Eye (tissue), 1 donor: ENCODE measurements around the gene KANSL3.
"Not testable (repeated sequence)": the region's sequence is repeated elsewhere in the genome, so short reads cannot be mapped to it uniquely, and the experiment has no call there.

Experiments
- DNase-seq: peaks from one replicate; pipeline ENCODE4 v3.0.0-alpha.2; 2015

The KANSL3 gene

DNA sequence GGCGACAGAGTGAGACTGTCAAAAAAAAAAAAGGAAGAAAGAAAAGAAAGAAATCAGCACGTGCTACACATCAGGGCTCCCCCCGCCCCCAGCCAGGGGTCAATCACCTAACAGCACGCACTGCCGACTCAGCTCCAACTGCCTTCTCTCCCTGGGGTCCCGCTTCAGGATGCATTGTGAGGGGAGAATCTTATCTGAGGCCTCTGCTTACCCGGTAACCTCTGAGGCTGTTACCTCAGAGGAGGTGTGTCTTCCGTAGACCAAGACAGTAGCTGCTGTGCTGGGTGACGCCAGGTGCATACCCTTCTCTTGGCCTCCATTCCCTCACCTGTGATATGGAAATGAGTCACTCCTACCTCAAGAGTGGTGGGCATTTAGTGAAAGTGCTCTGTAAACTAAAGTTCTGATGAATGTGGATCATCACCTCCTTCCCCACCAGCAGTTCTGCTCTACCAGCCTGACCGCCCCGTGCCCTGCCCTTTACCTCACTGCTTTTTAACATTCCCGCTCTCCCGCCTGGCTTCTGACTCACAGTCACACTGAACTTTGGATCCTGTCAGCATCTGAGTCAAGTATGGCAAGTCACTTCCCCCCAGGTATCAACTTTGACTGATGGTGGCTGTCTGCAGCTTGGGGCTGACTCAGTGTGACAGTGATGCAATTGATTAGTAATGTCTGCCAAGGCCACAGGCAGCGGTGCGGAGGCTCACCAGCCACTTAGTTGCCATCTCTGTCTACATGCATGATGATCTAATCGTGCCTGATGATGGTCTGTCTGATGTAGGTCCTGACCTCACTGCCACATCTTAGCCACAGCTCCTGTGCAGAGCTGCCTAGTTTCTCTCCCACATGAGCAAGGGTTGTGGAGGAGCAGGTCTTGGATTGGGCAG is 81.4 kb downstream of the KANSL3 start:
- DNase-seq: no peak

DNA sequence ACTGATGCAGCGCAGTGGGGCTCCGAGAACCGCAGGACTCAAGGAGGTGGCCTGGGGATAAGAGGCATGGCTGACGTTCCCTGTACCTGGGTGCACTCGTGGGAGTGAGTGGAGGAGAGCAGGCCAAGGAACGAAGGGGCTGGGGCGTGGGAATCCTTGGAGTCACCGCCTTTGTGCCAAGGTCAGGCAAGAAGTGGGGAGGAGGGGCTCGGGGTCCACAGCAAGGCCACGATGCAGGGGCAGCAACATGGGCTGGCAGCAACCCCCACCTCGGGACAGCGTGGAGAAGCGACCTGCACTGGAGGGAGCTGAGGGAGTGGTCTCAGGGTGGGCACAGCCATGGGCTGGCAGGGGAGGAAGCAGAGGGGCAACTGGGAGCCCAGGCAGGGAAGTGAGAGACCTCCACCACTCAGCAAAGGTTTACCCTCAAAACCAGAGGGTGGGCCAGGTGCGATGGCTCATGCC is 82.9 kb downstream of the KANSL3 start:
- no peak for DNase-seq

DNA sequence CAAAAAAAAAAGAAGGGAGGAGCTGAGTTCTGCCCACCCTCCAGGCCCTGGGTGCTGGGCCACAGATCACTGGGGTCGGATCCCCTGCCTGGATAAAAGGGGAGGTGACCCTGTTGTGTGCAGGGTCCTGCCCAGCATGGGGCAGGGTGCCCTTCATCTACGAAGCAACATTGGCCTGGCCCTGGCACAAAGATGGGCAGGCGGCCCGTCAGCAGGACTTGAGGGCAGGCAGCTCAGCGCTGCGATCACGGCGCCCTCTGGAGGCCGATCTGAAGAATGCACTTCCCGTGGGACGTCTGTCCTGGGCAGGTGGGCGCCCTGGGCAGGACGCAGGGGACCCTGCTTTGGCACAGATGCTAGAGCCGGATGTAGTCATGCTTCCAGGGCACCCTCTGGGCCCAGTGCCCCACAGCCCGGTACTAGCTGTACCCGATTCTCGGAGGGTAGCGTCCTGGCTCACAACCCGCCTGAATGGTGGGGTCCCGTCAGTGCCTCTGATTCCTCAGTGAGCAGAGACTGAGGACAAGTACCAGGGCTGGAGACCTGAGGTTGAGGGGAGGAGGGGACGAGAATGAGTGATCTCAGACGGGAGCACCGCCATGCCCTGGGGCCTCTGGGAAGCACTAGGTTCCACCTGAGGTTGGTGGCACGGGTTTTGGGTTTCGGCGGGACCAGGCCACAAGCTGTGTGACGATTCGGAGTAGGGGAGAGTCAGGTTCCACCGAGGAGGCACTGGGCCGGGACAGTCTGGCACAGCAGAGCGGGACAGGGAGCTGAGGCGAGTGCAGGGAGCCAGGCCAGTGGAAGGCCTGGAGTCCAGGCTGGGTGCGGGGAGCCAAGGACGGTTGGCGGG is 83.6 kb downstream of the KANSL3 start:
- peak; percentile 76 for DNase-seq

DNA sequence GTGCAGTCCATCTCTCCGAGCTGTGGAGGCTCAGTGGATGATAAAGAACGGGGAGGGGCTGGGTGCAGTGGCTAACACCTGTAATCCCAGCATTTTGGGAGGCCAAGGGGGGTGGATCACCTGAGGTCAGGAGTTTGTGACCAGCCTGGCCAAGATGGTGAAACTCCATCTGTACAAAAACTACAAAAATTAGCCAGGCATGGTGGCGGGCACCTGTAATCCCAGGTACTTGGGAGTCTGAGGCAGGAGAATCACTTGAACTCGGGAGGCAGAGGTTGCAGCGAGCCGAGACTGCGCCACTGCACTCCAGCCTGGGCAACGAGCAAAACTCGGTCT is 84.2 kb downstream of the KANSL3 start:
- not testable (repeated sequence) for DNase-seq

DNA sequence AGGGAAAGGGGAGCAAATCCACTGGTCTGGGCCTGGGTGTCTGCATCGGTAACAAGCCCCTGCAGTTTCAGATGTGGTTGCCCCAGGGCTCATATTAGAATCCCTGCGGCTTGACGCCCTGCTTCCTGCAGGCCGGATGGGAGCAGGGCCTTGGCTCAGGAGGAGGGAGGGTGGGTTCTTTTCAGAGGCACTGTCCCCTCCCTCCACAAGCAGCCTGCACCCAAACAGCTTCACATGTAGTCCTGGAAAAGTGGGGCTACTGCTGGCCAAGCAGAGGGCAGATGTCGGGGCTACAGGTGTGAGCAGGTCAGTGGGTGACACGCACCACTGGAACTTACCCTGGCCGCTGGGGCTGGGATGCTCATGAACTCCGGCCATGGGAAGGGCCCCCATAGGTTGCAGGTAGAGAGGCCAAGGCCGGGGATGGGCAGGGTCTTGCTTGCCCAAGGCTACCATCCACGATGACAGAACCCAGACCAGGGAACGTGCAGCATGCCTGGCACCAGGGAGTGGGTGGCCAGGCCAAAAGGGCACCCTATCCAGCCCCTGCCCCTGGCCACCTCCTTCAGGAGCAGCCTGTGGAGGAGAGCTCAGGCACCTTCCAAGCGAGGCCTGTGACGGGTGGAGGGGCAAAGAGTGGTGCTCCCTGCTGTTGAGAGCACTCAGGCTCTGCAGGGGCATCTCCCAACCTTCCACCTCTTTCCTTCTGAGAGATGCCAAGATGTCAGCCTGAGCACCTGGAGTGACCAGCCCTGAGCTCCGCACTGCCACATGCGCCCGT is 84.7 kb downstream of the KANSL3 start:
- DNase-seq: no peak

DNA sequence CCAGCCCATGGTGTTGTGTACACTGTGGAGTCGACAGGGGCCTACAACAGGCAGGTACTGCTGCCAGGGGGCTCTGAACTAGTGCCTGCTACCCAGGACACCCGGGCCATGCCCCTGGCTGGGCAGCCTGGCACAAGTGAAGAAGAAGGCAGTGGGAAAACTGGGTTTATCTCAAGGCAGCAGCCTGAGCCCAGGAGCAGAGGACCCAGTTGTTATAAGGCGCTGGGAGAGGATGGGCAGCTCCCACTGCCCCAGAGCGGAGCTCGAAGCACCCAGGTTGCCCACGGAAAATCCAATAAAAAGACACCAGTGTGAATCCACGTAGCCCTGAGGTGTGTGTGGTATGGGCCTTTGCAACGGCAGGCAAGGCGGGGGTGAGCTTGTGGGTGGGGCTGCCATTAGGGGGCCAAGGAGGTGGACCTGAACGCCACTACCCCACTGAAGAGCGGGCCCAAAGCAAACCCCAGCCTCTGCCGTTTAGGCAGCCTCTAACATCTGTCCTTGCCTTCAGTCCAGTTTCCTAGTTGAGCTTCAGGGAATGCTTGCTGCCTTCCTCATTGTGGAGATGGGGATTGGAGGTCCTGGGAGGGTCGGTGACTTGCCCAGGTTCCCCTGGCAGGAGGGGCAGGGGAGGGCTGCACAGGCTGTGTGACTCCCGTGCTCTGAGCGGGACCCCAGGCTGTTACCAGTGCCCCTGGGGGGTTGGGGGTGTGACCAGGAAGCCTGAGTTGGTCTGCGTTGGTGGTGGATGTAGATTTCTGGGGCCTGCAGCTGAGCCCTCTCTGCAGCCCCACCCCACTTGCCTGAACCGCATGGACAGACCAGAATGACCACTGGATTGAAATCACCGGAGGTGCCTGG is 85.6 kb downstream of the KANSL3 start:
- no peak for DNase-seq

DNA sequence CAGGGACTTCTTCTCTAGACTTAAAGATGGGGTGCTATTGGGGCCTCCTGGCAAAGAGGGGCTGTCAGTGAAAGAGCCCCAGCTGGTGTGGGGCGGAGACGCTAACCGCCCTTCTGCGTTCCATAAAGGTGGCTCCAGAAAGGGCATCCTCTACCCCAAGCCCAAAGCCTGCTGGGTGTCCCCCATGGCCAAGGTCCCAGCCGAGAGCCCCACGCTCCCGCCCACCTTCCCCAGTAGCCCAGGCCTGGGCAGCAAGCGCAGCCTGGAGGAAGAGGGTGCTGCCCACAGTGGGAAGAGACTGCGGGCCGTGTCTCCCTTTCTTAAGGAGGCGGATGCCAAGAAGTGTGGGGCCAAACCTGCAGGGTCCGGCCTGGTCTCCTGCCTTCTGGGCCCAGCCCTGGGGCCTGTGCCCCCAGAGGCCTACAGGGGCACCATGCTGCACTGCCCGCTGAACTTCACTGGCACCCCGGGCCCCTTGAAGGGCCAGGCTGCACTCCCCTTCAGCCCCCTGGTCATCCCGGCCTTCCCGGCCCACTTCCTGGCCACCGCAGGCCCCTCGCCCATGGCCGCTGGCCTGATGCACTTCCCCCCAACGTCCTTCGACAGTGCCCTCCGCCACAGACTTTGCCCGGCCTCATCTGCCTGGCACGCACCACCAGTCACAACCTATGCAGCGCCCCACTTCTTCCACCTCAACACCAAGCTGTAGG is 86.4 kb downstream of the KANSL3 start:
- no peak for DNase-seq

- DNase-seq: no peak
Observed at GRCh38 chr2:96550787-96551604, 87.1 kb downstream of the KANSL3 start.

DNA sequence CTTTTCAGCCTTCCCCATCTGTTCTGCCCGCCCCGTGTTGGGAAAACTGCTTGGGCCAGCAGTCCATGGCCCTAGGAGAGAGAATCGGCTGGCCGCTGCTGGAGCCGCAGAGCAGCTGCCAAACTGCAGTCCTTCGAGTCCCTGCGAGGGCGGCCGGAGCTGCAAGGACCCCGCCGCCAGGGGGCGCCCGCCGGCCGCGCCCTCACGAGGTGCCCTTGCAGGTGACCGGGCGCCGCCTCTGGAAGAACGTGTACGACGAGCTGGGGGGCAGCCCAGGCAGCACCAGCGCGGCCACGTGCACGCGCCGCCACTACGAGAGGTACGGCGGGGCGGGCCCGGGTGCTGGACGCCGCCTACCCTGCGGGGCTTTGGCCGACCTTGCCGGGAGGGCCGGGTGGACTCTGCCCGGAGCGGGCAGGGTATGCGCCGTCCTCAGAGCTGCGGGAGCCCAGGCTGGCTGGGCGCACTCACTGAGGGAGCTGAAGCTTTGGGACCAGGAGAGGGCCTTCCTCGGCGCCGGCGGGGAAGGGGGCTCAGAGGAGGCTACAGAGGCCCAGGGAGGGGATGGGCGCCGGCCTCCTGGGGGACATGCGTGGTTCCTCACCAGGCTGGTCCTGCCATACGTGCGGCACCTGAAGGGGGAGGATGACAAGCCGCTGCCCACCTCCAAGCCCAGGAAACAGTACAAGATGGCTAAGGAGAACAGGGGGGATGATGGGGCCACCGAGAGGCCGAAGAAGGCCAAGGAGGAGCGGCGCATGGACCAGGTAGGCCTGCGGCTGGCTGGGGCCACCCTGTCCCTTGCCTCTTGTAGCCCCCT is 87.9 kb downstream of the KANSL3 start:
- DNase-seq: no peak

DNA sequence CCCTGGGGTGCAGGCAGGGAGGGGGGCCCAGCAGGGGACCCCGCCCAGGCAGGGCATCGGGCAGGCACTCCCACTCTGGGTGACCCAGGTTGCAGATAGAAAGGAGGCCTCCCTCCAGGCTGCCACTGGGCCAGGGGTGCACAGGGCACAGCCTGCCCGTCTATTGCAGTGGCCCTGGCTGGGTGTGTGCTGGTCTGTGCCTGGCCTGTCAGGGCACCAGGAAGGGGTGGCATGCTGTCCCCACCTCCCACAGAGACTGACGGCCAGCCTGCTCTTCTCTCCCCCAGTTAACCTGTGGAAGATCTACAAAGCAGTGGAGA is 88.7 kb downstream of the KANSL3 start:
- DNase-seq: no peak

DNA sequence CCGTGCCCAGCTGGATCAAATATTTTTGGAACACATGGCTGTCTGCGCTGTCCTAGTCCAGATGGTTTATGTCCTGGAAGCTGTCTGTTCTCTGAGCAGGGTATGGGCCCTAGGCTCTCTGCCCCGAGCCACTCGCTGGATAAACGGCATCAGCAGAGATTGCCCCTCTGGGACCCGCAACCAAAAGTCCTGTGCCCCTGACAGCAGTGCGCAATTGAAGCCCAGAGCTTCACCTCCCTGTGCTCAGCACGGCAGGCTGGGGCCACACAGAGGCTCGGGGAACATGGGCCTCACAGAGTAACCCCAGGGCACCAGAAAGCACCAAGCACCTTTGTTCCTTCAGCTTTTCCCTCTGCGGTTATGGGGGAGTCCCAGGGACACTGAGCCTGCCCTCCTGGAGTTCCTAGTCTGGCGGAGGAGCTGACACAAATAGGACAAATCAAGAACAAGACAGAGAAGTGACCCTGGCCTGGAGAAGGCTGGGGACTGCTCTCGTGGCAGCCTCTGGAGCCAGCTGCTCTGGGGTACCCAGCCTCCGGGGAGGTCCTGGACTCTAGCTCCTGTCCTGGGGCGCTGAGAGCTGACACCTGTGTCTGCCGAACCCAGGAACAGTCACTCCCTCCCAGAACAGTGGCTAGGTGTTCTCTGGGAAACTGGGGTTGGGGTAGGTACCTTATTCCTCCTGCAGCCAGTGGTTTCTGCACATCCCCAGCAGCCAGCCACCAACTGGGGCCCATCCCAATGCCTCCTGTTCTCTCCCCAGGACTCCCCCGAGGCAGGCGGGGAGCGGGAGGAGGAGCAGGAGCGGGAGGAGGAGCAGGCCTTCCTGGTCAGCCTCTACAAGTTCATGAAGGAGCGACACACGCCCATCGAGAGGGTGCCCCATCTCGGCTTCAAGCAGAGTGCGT is 89.3 kb downstream of the KANSL3 start:
- DNase-seq: no peak

DNA sequence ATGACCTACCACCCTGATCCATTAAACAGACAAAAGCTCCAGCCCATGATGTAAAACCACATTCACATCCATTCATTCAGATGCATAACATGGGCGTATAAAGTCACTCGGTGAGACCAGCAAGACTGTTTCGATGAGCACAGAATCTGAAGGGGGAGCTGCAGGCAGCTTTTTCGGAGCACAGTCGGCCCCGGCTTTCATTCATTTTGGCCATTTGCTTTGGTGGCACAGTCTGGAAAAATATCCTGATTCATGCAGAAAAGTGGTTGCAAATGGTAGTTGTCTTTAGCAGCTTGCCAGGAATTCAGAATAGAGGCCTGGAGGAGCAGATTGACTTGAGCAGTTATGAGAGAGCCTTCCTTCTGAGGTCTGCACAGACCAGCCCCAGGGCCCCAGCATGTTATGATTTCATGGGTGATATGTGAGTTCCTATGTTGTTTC is 90.4 kb downstream of the KANSL3 start:
- peak; percentile 39 for DNase-seq

DNA sequence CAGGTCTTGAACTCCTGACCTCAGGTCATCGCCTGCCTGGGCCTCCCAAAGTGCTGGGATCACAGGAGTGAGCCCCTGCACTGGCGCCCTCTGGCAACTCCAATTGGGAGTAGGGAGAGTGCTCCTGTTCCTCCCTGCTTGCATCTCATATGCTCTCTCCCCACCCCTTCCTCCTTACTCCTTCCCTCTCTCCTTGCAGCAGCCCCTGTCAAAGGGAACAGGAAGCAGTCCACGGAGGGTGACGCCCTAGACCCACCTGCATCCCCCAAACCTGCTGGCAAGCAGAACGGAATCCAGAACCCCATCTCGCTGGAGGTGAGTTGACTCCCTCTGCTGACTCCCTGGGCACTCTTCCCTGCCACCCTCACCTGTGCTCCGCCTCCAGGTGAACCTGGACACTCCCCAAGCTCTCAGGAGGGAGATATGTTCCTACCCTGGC is 90.9 kb downstream of the KANSL3 start:
- DNase-seq: no peak

GRCh38 chr2:96546797-96547196 is 91.3 kb downstream of the KANSL3 start:
- DNase-seq: no peak

- no peak for DNase-seq
Observed at GRCh38 chr2:96546321-96546720, 91.8 kb downstream of the KANSL3 start.
